Coronary artery (tissue), 2 donors: Measurements from ENCODE around the gene GGA1.
A peak's percentile ranks its signal among the peaks of the same experiment; 100 is the strongest.

Experiments
- DNase-seq: peaks from one replicate; pipeline ENCODE4 v3.0.0-alpha.2; 2017; ENCODE audit warnings: low spot score
- H3K27ac ChIP-seq, 2 donors: fragments of 200-600 bp; sonication (generic); one replicate each; pipeline ENCODE4 v1.5.1; 2016 to 2019
- H3K4me3 ChIP-seq: fragments of 200-600 bp; sonication (generic); 2 replicates; pipeline ENCODE4 v1.5.1; 2016; ENCODE audit warnings: mild to moderate bottlenecking, moderate library complexity
- TF ChIP-seq, protein P1 (sequence below): fragments of 200-600 bp; sonication (generic); IDR thresholded peaks from one replicate; pipeline ENCODE4 v1.5.1; 2019; ENCODE audit warnings: antibody characterized with exemption

GGA1 gene

DNA sequence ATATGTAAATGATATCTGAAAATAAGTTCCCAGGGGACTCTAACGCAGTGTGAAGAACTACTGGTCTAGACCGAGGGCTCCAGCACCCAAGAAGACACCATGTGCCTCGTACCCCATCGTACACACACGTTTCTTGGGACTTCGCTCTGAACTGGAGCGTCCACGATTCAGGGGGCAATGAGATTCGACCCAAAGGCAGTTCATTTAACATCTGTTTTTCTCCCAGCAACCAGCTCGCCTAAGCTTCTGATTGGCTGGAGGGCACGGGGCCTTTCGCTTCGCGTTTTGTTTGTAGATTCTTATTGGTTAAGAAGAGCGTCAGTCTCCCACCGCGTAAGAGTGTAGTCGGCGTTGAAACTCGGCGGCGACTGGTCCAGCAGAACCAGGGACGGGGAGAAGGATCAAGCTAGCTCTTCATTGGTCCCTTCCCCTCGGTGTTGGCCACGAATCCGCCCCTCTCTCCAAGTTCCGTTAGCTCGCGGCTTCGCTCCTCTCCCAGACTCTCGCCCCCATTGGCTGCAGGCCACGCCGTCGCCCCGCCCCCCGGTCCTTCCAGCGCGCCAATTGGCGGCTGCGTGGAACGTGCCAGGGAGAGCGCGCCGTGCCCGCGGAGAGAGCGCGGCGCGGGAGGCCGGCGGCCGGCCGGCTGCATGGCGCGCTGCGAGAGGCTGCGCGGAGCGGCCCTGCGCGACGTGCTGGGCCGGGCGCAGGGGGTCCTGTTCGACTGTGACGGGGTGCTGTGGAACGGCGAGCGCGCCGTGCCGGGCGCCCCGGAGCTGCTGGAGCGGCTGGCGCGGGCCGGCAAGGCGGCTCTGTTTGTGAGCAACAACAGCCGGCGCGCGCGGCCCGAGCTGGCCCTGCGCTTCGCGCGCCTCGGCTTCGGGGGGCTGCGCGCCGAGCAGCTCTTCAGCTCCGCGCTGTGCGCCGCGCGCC lies 49.8 kb downstream of the GGA1 start, which contains the start of gene PDXP:
Gene PDXP (plus strand): TSS at position 591 of the 933 bp plus-strand sequence. CDS start 60 bp downstream, at position 651.
- peak; percentile 100 for DNase-seq
- Histone ChIP-seq H3K4me3 (peak within 1 kb of the TSS; percentile 91), H3K27ac (peak within 1 kb of the TSS; percentile 55 to 89)
- TF ChIP-seq, protein P1, sequence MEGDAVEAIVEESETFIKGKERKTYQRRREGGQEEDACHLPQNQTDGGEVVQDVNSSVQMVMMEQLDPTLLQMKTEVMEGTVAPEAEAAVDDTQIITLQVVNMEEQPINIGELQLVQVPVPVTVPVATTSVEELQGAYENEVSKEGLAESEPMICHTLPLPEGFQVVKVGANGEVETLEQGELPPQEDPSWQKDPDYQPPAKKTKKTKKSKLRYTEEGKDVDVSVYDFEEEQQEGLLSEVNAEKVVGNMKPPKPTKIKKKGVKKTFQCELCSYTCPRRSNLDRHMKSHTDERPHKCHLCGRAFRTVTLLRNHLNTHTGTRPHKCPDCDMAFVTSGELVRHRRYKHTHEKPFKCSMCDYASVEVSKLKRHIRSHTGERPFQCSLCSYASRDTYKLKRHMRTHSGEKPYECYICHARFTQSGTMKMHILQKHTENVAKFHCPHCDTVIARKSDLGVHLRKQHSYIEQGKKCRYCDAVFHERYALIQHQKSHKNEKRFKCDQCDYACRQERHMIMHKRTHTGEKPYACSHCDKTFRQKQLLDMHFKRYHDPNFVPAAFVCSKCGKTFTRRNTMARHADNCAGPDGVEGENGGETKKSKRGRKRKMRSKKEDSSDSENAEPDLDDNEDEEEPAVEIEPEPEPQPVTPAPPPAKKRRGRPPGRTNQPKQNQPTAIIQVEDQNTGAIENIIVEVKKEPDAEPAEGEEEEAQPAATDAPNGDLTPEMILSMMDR: no peak

DNA sequence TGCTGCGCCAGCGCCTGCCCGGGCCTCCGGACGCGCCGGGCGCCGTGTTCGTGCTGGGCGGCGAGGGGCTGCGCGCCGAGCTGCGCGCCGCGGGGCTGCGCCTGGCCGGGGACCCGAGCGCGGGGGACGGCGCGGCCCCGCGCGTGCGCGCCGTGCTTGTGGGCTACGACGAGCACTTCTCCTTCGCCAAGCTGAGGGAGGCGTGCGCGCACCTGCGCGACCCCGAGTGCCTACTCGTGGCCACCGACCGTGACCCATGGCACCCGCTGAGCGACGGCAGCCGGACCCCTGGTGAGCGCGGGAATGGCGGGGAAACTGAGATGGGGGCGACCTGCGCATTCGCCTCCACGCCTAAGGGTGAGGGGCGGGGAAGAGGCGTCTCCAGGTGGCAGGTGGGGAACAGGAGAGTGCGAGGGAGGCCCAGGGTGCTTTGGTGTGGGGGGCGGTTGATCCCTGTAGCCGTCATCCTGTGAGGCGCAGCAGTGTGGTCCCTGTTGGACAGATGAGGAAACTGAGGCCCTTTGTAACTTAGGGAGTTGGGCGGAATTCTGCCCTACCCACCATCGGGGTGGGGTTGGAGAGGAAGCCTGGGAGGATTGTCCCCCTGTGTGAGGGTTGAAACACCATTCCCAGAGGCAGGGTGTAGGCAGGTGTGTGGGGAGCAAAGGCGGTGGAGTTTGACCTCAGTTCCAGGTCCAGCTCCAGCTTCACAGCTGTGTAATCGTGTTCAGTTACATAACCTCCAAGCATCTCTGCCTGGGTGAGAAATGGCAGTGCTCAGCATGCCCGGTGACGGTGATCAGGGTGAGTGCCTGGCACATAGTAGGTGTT lies 50.6 kb downstream of the GGA1 start:
- peak; percentile 72 for DNase-seq
- Histone ChIP-seq H3K4me3 (peak overlapping the region; percentile 91), H3K27ac (peak overlapping the region in 1 of 2 donors; percentile 89)
- TF ChIP-seq, protein P1: no peak

DNA sequence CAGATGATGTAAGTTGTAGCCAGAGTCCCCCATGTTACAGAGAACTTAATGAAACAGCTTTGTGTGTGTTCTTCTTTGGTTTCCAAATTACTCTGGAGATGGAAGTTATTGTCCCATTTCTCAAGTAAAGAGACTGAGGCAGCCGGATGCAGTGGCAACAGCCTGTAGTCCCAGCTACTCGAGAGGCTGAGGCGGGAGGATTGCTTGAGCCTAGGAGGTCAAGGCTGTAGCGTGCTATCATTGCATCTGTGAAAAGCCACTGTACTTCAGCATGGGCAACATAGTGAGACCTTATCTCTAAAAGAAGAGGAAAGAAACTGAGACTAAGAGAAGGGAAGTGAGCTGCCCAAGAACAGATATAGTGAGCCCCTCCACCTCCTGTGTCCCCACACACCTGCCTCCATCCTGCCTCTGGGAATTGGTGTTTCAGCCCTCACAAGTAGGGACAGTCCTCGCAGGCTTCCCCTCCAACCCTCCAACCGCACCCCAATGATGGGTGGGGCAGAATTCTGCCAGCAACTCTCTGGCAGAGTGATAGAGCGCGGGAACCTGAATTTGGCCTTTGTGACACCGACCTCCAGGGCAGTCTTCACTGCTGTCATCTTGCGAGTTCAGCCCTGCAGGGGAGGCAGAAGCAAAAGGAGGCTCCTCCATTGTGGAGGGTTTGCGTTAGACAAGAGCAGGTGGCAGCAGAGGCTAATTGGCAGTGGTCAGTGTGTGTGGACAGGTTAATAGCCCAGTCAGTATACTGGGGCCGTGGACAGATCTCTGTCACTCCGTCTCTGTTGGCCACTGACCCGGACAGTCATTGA lies 51.5 kb downstream of the GGA1 start:
- Histone ChIP-seq H3K4me3 (peak overlapping the region; percentile 91), H3K27ac (peak overlapping the region in 1 of 2 donors; percentile 75)
- TF ChIP-seq, protein P1: no peak
- no peak for DNase-seq

DNA sequence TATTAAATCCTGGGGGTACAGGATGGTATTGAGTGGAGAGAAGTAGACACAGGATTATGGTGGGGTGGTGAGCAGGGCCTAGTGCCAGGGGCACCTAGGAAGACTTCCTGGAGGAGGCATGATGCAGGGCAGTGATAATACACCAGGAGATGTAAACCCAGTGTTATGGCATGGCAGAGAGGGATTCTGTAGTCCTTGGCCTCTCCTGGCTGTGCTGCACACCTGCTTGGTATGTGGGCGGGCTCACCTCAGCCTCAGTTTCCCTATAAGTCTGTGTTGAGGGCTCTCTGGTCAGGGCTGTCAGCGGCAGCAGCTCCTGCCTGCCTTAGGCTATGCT lies 52.0 kb downstream of the GGA1 start:
- Histone ChIP-seq H3K4me3 (no peak overlapping the region), H3K27ac (peak overlapping the region in 1 of 2 donors; percentile 75)
- DNase-seq: no peak
- TF ChIP-seq, protein P1: no peak

DNA sequence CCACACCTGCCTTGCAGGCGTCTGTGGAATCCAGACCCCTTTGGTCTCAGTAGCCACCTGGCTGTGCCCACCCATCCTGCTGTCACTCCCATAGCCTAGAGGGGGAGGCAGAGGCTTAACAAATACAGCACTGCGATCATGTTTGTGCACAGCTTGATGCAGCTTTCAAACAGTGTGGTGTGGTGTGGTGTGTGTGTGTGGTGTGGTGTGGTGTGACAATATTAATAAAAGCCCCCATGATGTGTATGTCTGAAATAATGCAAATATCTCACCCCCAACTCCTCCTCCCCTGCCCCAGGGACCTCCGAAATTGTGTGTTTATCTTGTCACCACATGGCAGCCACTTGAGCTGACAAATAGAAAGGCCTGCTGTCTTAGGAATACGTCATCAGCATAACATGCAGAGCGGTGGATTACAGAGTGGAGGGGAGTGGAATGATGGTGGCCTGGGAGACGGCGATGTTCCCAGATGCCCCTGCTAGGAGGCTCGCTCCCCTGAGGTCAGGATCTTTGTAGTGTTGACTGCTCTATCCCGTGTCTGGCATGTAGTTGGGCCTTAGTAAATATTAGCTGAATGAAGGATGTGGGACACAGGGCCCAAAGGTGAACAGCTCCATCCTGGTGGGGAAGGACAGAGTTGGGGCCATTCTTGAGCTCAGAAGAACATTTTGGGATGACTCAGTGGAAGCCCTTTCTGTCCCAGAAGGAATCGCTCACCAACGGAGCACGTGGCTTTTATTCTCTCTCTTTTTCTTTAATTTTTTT lies 52.7 kb downstream of the GGA1 start:
- H3K4me3 ChIP-seq: peak overlapping the region; percentile 1
- H3K27ac ChIP-seq: peak overlapping the region in 1 of 2 donors; percentile 75
- TF ChIP-seq, protein P1: no peak
- no peak for DNase-seq

DNA sequence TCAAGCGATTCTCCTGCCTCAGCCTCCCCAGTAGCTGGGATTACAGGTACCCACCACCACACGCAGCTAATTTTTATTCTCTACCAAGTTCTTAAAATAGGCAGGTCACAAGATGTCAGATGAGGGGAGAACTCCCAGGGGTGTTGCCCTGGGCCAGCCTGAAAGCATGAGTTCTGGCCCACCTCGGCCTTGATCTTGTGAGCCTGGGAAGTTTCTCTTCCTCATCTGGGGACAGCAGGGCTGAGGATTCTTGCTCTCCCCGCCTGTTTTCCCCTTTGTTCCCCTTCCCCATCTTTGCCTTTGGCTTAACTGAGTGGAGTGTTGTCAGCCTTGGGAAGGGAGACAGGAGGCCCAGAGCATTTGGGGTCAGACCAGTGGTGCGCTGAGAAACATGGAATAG lies 53.4 kb downstream of the GGA1 start:
- DNase-seq: no peak
- no peak overlapping the region for H3K4me3 ChIP-seq
- TF ChIP-seq, protein P1: no peak
- peak overlapping the region in 1 of 2 donors; percentile 49 for H3K27ac ChIP-seq
